ENCODE results near the gene VAPA.
A peak's percentile ranks its signal among the peaks of the same experiment; 100 is the strongest.

Gene VAPA

GRCh38 chr18:9914584-9915290, 921 bp downstream of the VAPA start:
- TF ChIP-seq CTCF (conservative IDR thresholded peaks at IDR 0.05; ENCODE audit: low read depth, low read length): no peak
- DNase-seq (ENCODE audit: low read depth): peak; percentile 70
- H3K4me3 ChIP-seq (ENCODE audit: low read depth, low read length): peak overlapping the region; percentile 89

DNA sequence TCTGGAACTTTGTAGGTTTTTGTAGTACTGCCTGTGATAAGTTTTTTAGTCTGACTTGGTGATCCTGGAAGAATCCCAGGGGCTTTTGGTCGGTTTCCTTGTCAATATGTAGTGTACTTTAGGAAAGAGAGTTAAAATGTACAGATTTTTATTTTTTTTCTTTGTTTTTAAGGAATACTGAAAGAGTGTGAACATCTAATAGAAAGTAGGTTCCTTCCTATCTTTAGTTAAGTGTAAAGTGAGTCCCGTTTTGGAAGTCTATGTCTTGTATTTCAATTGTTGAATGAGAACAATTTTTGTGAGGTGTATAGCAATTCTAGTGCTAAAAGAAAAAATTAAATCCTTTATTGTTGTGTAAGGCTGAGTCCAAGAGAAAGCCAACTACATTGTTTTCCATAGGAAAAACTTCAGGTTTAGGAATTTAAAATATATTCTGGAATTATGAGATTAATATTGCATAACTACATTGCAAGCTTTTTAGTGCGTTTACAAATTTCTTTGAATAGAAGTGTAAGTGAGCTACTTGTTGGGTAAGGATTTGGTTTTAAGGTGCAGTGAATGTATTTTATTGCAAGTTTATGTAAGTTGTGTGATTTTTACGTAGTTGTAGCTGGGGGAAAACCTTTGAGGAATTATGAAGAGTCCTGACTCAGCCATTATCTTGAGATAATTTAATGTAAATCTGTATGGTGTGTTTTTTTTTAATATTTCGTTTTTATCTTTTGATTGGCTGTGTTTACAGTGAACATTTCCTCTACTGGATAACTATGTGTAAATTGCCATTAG, 1.7 kb downstream of the VAPA start:
- H3K4me3 ChIP-seq (ENCODE audit: low read depth, low read length): peak overlapping the region; percentile 89
- no peak for TF ChIP-seq CTCF (conservative IDR thresholded peaks at IDR 0.05; ENCODE audit: low read depth, low read length)
- DNase-seq (ENCODE audit: low read depth): no peak

DNA sequence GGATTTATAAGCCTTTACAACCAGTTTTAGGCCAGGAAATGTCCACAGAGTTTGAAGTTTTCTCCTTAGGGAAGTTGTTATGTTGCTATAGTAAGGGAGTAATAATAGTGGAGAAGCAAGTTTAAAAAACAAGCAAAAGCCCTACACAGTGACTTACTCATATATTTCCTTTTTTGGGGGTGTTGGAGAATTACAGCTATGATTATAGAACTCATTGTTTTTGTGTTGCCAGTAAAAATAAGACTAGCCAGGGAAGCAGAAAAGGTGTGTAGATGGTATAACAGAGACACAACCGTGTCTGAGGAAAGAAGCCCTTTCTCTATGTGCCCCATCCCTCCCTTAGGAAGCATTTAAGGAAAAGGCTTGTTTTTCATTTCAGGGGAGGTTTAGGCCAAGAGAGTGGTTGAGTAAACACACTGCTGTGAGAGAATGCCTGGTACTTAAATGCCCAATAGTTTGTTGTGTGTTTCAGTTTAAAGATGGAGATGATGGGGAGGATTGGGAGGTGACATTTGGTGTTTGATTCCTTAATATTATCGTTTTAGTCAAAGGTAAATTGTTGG, 2.3 kb downstream of the VAPA start:
- H3K4me3 ChIP-seq (ENCODE audit: low read depth, low read length): peak overlapping the region; percentile 89
- DNase-seq (ENCODE audit: low read depth): no peak
- no peak for TF ChIP-seq CTCF (conservative IDR thresholded peaks at IDR 0.05; ENCODE audit: low read depth, low read length)

DNA sequence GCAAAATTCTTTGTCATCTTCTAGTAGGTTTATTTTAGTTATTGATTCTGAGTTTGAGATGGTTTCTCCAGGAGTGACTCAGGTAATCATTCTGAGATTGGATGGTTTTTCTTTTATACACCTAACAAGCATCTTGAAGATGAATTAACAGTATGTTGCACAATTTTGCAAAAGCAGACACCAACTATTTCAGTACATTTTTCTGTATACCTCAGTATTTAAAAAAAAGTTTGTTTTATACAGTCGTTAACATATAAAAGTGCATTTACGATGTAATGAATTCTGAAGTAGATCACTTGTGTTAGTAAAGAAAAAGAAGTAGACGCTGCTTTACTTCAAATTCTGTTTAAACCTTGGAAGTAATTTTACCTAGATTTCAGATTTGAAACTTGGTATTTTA, 3.0 kb downstream of the VAPA start:
- peak overlapping the region; percentile 89 for H3K4me3 ChIP-seq (ENCODE audit: low read depth, low read length)
- no peak for TF ChIP-seq CTCF (conservative IDR thresholded peaks at IDR 0.05; ENCODE audit: low read depth, low read length)
- no peak for DNase-seq (ENCODE audit: low read depth)

DNA sequence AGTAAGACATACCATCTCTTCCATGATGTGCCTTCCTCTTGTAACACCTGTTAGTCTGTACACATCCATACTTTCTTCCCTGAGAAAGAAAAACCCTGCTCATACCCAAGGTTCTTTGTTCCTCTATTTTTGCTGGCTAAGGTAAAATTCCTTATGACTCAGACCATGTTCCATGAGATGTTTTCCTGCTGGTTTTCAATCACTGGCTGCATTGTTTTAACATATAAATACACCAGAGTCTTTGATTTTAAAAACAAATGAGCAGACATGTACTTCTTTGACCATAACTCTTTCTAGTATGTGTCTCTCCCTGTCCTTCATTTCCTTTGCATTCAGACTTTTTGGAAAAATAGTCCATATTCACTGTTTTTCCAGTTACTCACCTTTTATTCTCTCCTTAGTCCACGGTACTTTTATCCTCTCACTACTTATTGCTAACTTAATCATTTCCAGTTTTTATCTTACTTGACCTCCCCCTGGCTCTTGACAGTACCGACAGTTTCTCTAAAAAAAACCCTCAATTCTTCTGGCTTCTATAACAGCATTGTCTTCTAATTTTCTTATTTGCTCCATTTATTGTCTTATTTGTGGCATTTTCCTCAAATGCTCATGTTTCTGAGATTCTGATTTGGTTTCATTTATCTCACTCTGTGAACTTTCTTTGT, 4.3 kb downstream of the VAPA start:
- TF ChIP-seq CTCF (conservative IDR thresholded peaks at IDR 0.05; ENCODE audit: low read depth, low read length): no peak
- peak; percentile 51 for DNase-seq (ENCODE audit: low read depth)

GRCh38 chr18:9919564-9920232, 5.9 kb downstream of the VAPA start:
- no peak for TF ChIP-seq CTCF (conservative IDR thresholded peaks at IDR 0.05; ENCODE audit: low read depth, low read length)
- DNase-seq (ENCODE audit: low read depth): no peak
- H3K4me3 ChIP-seq (ENCODE audit: low read depth, low read length): no peak overlapping the region

More for the DNA sequence above, 4.3 kb downstream of the VAPA start:
- no peak overlapping the region for H3K4me3 ChIP-seq (ENCODE audit: low read depth, low read length)

All from choroid plexus epithelial cell (primary cell).